ENCODE measurements around the gene CXADR. TPM values are rescaled to one million over a fixed set of nuclear protein-coding genes. Genes with fewer than 3 reads are reported as not detected.

CXADR gene
- total and polyA plus RNA-seq, 9 of the 15 experiments (the other 6 are each of a cell fraction or from before 2014, with no cell fraction given): 0.01 to 0.41 (median 0.14) TPM

DNA sequence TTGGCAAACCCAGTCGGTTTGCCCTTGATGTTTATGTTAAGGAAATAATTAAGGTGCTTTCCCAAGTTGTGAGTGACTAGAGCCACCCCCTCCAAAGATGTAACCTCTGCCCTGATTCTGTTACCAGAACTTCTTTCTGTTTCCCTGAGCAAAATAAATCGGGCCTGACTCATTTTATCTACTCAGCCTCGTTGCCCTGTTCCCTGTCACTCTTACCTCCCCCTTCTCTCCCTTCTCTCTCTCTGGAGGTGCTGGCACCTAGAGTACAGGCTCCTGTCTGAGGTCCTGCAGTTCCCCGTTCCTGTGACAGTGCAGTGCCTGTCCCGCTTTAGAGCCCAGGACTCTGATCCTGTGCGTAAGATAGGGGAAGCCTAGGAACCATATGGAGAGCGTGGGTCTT is 35.4 kb downstream of the CXADR start:
- BruUV-seq (replicated peaks): no TSS peak
- TF ChIP-seq FOXK1 (CRISPR knock-in tag; IDR thresholded peaks at IDR 0.05; ENCODE audit: borderline replicate concordance): no peak
- no peak for TF ChIP-seq ARNT (IDR thresholded peaks at IDR 0.05)
- TF ChIP-seq, protein P1, sequence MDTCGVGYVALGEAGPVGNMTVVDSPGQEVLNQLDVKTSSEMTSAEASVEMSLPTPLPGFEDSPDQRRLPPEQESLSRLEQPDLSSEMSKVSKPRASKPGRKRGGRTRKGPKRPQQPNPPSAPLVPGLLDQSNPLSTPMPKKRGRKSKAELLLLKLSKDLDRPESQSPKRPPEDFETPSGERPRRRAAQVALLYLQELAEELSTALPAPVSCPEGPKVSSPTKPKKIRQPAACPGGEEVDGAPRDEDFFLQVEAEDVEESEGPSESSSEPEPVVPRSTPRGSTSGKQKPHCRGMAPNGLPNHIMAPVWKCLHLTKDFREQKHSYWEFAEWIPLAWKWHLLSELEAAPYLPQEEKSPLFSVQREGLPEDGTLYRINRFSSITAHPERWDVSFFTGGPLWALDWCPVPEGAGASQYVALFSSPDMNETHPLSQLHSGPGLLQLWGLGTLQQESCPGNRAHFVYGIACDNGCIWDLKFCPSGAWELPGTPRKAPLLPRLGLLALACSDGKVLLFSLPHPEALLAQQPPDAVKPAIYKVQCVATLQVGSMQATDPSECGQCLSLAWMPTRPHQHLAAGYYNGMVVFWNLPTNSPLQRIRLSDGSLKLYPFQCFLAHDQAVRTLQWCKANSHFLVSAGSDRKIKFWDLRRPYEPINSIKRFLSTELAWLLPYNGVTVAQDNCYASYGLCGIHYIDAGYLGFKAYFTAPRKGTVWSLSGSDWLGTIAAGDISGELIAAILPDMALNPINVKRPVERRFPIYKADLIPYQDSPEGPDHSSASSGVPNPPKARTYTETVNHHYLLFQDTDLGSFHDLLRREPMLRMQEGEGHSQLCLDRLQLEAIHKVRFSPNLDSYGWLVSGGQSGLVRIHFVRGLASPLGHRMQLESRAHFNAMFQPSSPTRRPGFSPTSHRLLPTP (IDR thresholded peaks at IDR 0.05; ENCODE audit: borderline replicate concordance, extremely low read depth, insufficient read length): no peak
- TF ChIP-seq NCOA1 (IDR thresholded peaks at IDR 0.05; ENCODE audit: low read depth): no peak
- TF ChIP-seq TAL1 (IDR thresholded peaks at IDR 0.05): no peak
- no peak for TF ChIP-seq NELFE (IDR thresholded peaks at IDR 0.05; ENCODE audit: insufficient read depth, insufficient read length)
- TF ChIP-seq NR2C1 (IDR thresholded peaks at IDR 0.05): no peak
- no peak for TF ChIP-seq NR2C1 (tag; IDR thresholded peaks at IDR 0.05)
- no peak for TF ChIP-seq ZNF398 (CRISPR knock-in tag; IDR thresholded peaks at IDR 0.05)
- no peak for TF ChIP-seq HES1 (IDR thresholded peaks at IDR 0.05; ENCODE audit: low read depth)
- no peak for TF ChIP-seq XRCC3 (IDR thresholded peaks at IDR 0.05)
- no peak for TF ChIP-seq NBN (IDR thresholded peaks at IDR 0.05; ENCODE audit: low read depth)
- TF ChIP-seq ZBTB1 (CRISPR knock-in tag; IDR thresholded peaks at IDR 0.05; ENCODE audit: borderline replicate concordance, low read depth): no peak
- TF ChIP-seq POLR3A (IDR thresholded peaks at IDR 0.05; ENCODE audit: borderline replicate concordance, extremely low read depth, insufficient read depth, insufficient read length): no peak
- TF ChIP-seq, protein P2, sequence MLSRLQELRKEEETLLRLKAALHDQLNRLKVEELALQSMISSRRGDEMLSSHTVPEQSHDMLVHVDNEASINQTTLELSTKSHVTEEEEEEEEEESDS (CRISPR knock-in tag; IDR thresholded peaks at IDR 0.05): no peak
- no peak for TF ChIP-seq ZNF224 (CRISPR knock-in tag; IDR thresholded peaks at IDR 0.05)
- TF ChIP-seq THAP12 (CRISPR knock-in tag; IDR thresholded peaks at IDR 0.05): no peak

More for the DNA sequence above, 35.4 kb downstream of the CXADR start:
- Histone ChIP-seq H3K9ac (ENCODE audit: insufficient read depth in 1 of 2, low read depth in 2 of 2, low read length in 2 of 2) (no peak overlapping the region), H3K27me3 (ENCODE audit: control insufficient read depth in 2 of 2, insufficient read depth in 2 of 2, low read length in 2 of 2) (peaks cover 0 to 4% of the 10 kb centered on the region in 2 experiments; a peak in 2 of 5 replicates), H3K4me2 (ENCODE audit: insufficient read depth, low read length) (no peak overlapping the region), H3K4me1 (replicated peaks in 1 of 2; ENCODE audit: control insufficient read depth in 2 of 2, insufficient read depth in 2 of 2, low read length in 2 of 2) (no peaks in the 10 kb centered on the region), H3K27ac (ENCODE audit: extremely low read depth, low read depth, low read length) (no peak overlapping the region), H2AFZ (ENCODE audit: low read depth, low read length) (no peak overlapping the region), H3K4me3 (no peak overlapping the region), H3K36me3 (ENCODE audit: control insufficient read depth, insufficient read depth, low read length) (no peaks in the 10 kb centered on the region), H3K79me2 (ENCODE audit: control insufficient read depth, insufficient read depth, low read length) (no peaks in the 10 kb centered on the region), H4K20me1 (replicated peaks; ENCODE audit: control insufficient read depth, insufficient read depth, low read length) (no peaks in the 10 kb centered on the region), H3K9me1 (ENCODE audit: control insufficient read depth, insufficient read depth, low read length) (no peaks in the 10 kb centered on the region), H3K9me3 (replicated peaks; ENCODE audit: control insufficient read depth, insufficient read depth, low read depth, low read length) (no peaks in the 10 kb centered on the region)
- ChIA-PET POLR2A (no interaction called here), CTCF (ENCODE audit: low intra/inter-chr PET ratio) (no interaction called here)
- FAIRE-seq (no peak), ATAC-seq (no peak), DNase-seq (ENCODE audit: extremely low read depth in 1 of 4, low spot score in 3 of 4) (no peak)
- 1% methylated on average over 7 of the region's 7 CpGs for WGBS (ENCODE audit: insufficient coverage, low coverage, missing lambda C conversion rate)
- intact Hi-C loops (cut with micrococcal nuclease) (no loop called here), in situ Hi-C loops (cut with MboI) (no loop called here)

Measured in K562 (cell line).